ENCODE data around the gene SLC22A23. TPM values are rescaled to one million over a fixed set of nuclear protein-coding genes. Genes with fewer than 3 reads are reported as not detected.

Gene SLC22A23
- total and polyA plus RNA-seq, 5 donors from 2014 or later: 0.24 to 6.3 (median 0.71) TPM

- Mint-ChIP-seq H3K4me1 (no peaks in the 10 kb centered on the region), H3K27ac (no peak overlapping the region), H3K4me3 (no peak overlapping the region), H3K36me3 (no peaks in the 10 kb centered on the region), H3K9me3 (peaks cover 0 to 2% (median 0%) of the 10 kb centered on the region in 7 donors), H3K27me3 (peaks cover 14% of the 10 kb centered on the region)
- no peaks in the 10 kb centered on the region for H3K9me3 ChIP-seq (ENCODE audit: control insufficient read depth in 2 of 2, low read length in 2 of 2)
- no peak overlapping the region for H3K27ac ChIP-seq (ENCODE audit: insufficient read depth, low read length, poor library complexity, severe bottlenecking)
- no peaks in the 10 kb centered on the region for H3K36me3 ChIP-seq (ENCODE audit: control insufficient read depth, insufficient read depth, low read length)
- no peak overlapping the region for H3K4me3 ChIP-seq (ENCODE audit: low read depth, low read length)
- DNase-seq (no peak), ATAC-seq (ENCODE audit: low read depth in 2 of 2) (no peak)
- H3K4me1 ChIP-seq (ENCODE audit: control insufficient read depth, insufficient read depth, low read length, poor library complexity, severe bottlenecking): no peaks in the 10 kb centered on the region
- peaks cover 7% of the 10 kb centered on the region for H3K27me3 ChIP-seq (ENCODE audit: control insufficient read depth, insufficient read depth, low read length)
Measured at GRCh38 chr6:3496395-3496794, 39.5 kb upstream of the SLC22A23 start.

- no peaks in the 10 kb centered on the region for H3K4me1 Mint-ChIP-seq
- H3K36me3 Mint-ChIP-seq: no peaks in the 10 kb centered on the region
Measured at GRCh38 chr6:3494391-3495100, 37.7 kb upstream of the SLC22A23 start.

GRCh38 chr6:3490625-3490980 is 33.8 kb upstream of the SLC22A23 start:
- no peak for ATAC-seq (ENCODE audit: low read depth in 2 of 2)
- H3K27me3 ChIP-seq (ENCODE audit: control insufficient read depth, insufficient read depth, low read length): peaks cover 6% of the 10 kb centered on the region
- no peak for DNase-seq
- Mint-ChIP-seq H3K27me3 (no peaks in the 10 kb centered on the region), H3K9me3 (peaks cover 0 to 2% (median 0%) of the 10 kb centered on the region in 7 donors), H3K4me3 (no peak overlapping the region), H3K27ac (no peak overlapping the region), H3K36me3 (no peaks in the 10 kb centered on the region), H3K4me1 (no peaks in the 10 kb centered on the region)
- H3K27ac ChIP-seq (ENCODE audit: insufficient read depth, low read length, poor library complexity, severe bottlenecking): no peak overlapping the region
- no peak overlapping the region for H3K4me3 ChIP-seq (ENCODE audit: low read depth, low read length)
- no peaks in the 10 kb centered on the region for H3K36me3 ChIP-seq (ENCODE audit: control insufficient read depth, insufficient read depth, low read length)
- H3K9me3 ChIP-seq (ENCODE audit: control insufficient read depth in 2 of 2, low read length in 2 of 2): no peaks in the 10 kb centered on the region
- no peaks in the 10 kb centered on the region for H3K4me1 ChIP-seq (ENCODE audit: control insufficient read depth, insufficient read depth, low read length, poor library complexity, severe bottlenecking)

More at GRCh38 chr6:3494391-3495100, 37.7 kb upstream of the SLC22A23 start:
- H3K9me3 Mint-ChIP-seq: peaks cover 0 to 2% (median 0%) of the 10 kb centered on the region in 7 donors
- H3K27me3 ChIP-seq (ENCODE audit: control insufficient read depth, insufficient read depth, low read length): peaks cover 7% of the 10 kb centered on the region
- no peak overlapping the region for H3K4me3 Mint-ChIP-seq
- H3K27ac ChIP-seq (ENCODE audit: insufficient read depth, low read length, poor library complexity, severe bottlenecking): no peak overlapping the region
- no peak for ATAC-seq (ENCODE audit: low read depth in 2 of 2)
- no peaks in the 10 kb centered on the region for H3K4me1 ChIP-seq (ENCODE audit: control insufficient read depth, insufficient read depth, low read length, poor library complexity, severe bottlenecking)
- H3K27ac Mint-ChIP-seq: no peak overlapping the region
- no peak for DNase-seq
- H3K36me3 ChIP-seq (ENCODE audit: control insufficient read depth, insufficient read depth, low read length): no peaks in the 10 kb centered on the region
- no peaks in the 10 kb centered on the region for H3K9me3 ChIP-seq (ENCODE audit: control insufficient read depth in 2 of 2, low read length in 2 of 2)
- peaks cover 10% of the 10 kb centered on the region for H3K27me3 Mint-ChIP-seq
- no peak overlapping the region for H3K4me3 ChIP-seq (ENCODE audit: low read depth, low read length)

- H3K36me3 ChIP-seq (ENCODE audit: control insufficient read depth, insufficient read depth, low read length): no peaks in the 10 kb centered on the region
- H3K27me3 Mint-ChIP-seq: no peaks in the 10 kb centered on the region
- peaks cover 4% of the 10 kb centered on the region for H3K27me3 ChIP-seq (ENCODE audit: control insufficient read depth, insufficient read depth, low read length)
- no peaks in the 10 kb centered on the region for H3K4me1 ChIP-seq (ENCODE audit: control insufficient read depth, insufficient read depth, low read length, poor library complexity, severe bottlenecking)
- no peaks in the 10 kb centered on the region for H3K4me1 Mint-ChIP-seq
- no peaks in the 10 kb centered on the region for H3K9me3 ChIP-seq (ENCODE audit: control insufficient read depth in 2 of 2, low read length in 2 of 2)
- no peak overlapping the region for H3K4me3 ChIP-seq (ENCODE audit: low read depth, low read length)
- no peak overlapping the region for H3K27ac ChIP-seq (ENCODE audit: insufficient read depth, low read length, poor library complexity, severe bottlenecking)
- no peak overlapping the region for H3K4me3 Mint-ChIP-seq
- ATAC-seq (ENCODE audit: low read depth in 2 of 2) (no peak), DNase-seq (no peak)
- H3K36me3 Mint-ChIP-seq: no peaks in the 10 kb centered on the region
- H3K9me3 Mint-ChIP-seq: peaks cover 0 to 2% (median 0%) of the 10 kb centered on the region in 7 donors
- no peak overlapping the region for H3K27ac Mint-ChIP-seq
Measured at GRCh38 chr6:3489961-3490624, 33.2 kb upstream of the SLC22A23 start.

- no peaks in the 10 kb centered on the region for H3K4me1 Mint-ChIP-seq
- H3K27me3 Mint-ChIP-seq: no peaks in the 10 kb centered on the region
- H3K9me3 ChIP-seq (ENCODE audit: control insufficient read depth in 2 of 2, low read length in 2 of 2): no peaks in the 10 kb centered on the region
- H3K27me3 ChIP-seq (ENCODE audit: control insufficient read depth, insufficient read depth, low read length): peaks cover 2% of the 10 kb centered on the region
- no peaks in the 10 kb centered on the region for H3K36me3 ChIP-seq (ENCODE audit: control insufficient read depth, insufficient read depth, low read length)
- ATAC-seq (ENCODE audit: low read depth in 2 of 2) (no peak), DNase-seq (no peak)
- H3K36me3 Mint-ChIP-seq: no peaks in the 10 kb centered on the region
- peaks cover 0 to 2% (median 0%) of the 10 kb centered on the region in 7 donors for H3K9me3 Mint-ChIP-seq
- no peak overlapping the region for H3K4me3 Mint-ChIP-seq
- no peak overlapping the region for H3K27ac Mint-ChIP-seq
- no peak overlapping the region for H3K27ac ChIP-seq (ENCODE audit: insufficient read depth, low read length, poor library complexity, severe bottlenecking)
- H3K4me3 ChIP-seq (ENCODE audit: low read depth, low read length): no peak overlapping the region
- no peaks in the 10 kb centered on the region for H3K4me1 ChIP-seq (ENCODE audit: control insufficient read depth, insufficient read depth, low read length, poor library complexity, severe bottlenecking)
Measured at GRCh38 chr6:3489027-3489757, 32.3 kb upstream of the SLC22A23 start.

GRCh38 chr6:3484946-3485345 is 28.1 kb upstream of the SLC22A23 start:
- Histone ChIP-seq H3K9me3 (ENCODE audit: control insufficient read depth in 2 of 2, low read length in 2 of 2) (peaks cover 0 to 4% of the 10 kb centered on the region in 2 experiments), H3K27ac (ENCODE audit: insufficient read depth, low read length, poor library complexity, severe bottlenecking) (no peak overlapping the region), H3K4me1 (ENCODE audit: control insufficient read depth, insufficient read depth, low read length, poor library complexity, severe bottlenecking) (no peaks in the 10 kb centered on the region), H3K4me3 (ENCODE audit: low read depth, low read length) (no peak overlapping the region), H3K36me3 (ENCODE audit: control insufficient read depth, insufficient read depth, low read length) (no peaks in the 10 kb centered on the region), H3K27me3 (ENCODE audit: control insufficient read depth, insufficient read depth, low read length) (peaks cover 2% of the 10 kb centered on the region)
- Mint-ChIP-seq H3K4me3 (no peak overlapping the region), H3K9me3 (peaks cover 2 to 12% (median 4%) of the 10 kb centered on the region in 7 donors), H3K27me3 (peaks cover 4% of the 10 kb centered on the region), H3K36me3 (no peaks in the 10 kb centered on the region), H3K4me1 (no peaks in the 10 kb centered on the region), H3K27ac (no peak overlapping the region)
- no peak for DNase-seq
- ATAC-seq (ENCODE audit: low read depth in 2 of 2): no peak

- H3K36me3 Mint-ChIP-seq: no peaks in the 10 kb centered on the region
Measured at GRCh38 chr6:3484192-3484591, 27.3 kb upstream of the SLC22A23 start.

More at GRCh38 chr6:3484192-3484591, 27.3 kb upstream of the SLC22A23 start:
- H3K9me3 ChIP-seq (ENCODE audit: control insufficient read depth in 2 of 2, low read length in 2 of 2): peaks cover 0 to 5% of the 10 kb centered on the region in 2 experiments
- no peaks in the 10 kb centered on the region for H3K36me3 ChIP-seq (ENCODE audit: control insufficient read depth, insufficient read depth, low read length)
- Mint-ChIP-seq H3K4me1 (no peaks in the 10 kb centered on the region), H3K27me3 (peaks cover 9% of the 10 kb centered on the region), H3K4me3 (no peak overlapping the region), H3K27ac (no peak overlapping the region), H3K9me3 (peaks cover 3 to 14% (median 5%) of the 10 kb centered on the region in 7 donors)
- no peak overlapping the region for H3K4me3 ChIP-seq (ENCODE audit: low read depth, low read length)
- H3K4me1 ChIP-seq (ENCODE audit: control insufficient read depth, insufficient read depth, low read length, poor library complexity, severe bottlenecking): no peaks in the 10 kb centered on the region
- ATAC-seq (ENCODE audit: low read depth in 2 of 2) (no peak), DNase-seq (no peak)
- H3K27me3 ChIP-seq (ENCODE audit: control insufficient read depth, insufficient read depth, low read length): peaks cover 2% of the 10 kb centered on the region
- H3K27ac ChIP-seq (ENCODE audit: insufficient read depth, low read length, poor library complexity, severe bottlenecking): no peak overlapping the region
